A549 treated with CpdA at 1 μM for 4 hours (cell line): ENCODE data around the gene IRF8. TPM values are rescaled to one million over a fixed set of nuclear protein-coding genes. Genes with fewer than 3 reads are reported as not detected.

Experiments used
- total RNA-seq: library from RNA; stranded (reverse); fragments of 200-300 nt; extraction: Qiagen RNA extraction; gene quantifications from 5 replicates; pipeline ENCODE4 v1.2.3, GENCODE V29; 2022; ENCODE audit warnings: low read depth

Gene IRF8
- 0.27 to 1.0 TPM (median 0.32 TPM) in 5 replicates for total RNA-seq

GRCh38 chr16:85898521-85899442 is at the start of gene IRF8:
Gene IRF8 (plus strand): TSS chr16:85899162. CDS start chr16:85903016, 3,854 bp downstream.

Other genes starting within 250 kb of the IRF8 start
- gene GINS2, start 210.2 kb upstream of the IRF8 start, total RNA-seq = 28.5 to 32.7 TPM (median 32.3 TPM) in 5 replicates
- gene C16orf74, start 148.1 kb upstream of the IRF8 start, total RNA-seq = 9.5 to 18.9 TPM (median 16.3 TPM) in 5 replicates
- 53.9 to 73.6 TPM (median 69.0 TPM) in 5 replicates for gene EMC8, start 99.6 kb upstream of the IRF8 start, total RNA-seq
- 764 to 850 TPM (median 793 TPM) in 5 replicates for gene COX4I1, start 99.5 kb upstream of the IRF8 start, total RNA-seq